Activated CD4-positive, alpha-beta T cell treated with anti-CD3 and anti-CD28 coated beads, Interleukin-2, amount 50 U/mL, for 4 hours (primary cell): ENCODE results near the gene ARL11.
A peak's percentile ranks its signal among the peaks of the same experiment; 100 is the strongest.
"Not testable (repeated sequence)": the region's sequence is repeated elsewhere in the genome, so short reads cannot be mapped to it uniquely, and the experiment has no call there.

Experiments used
- DNase-seq, 2 experiments: peaks; one replicate each; pipeline ENCODE4 v3.0.0-alpha.2; 2020

Gene ARL11

GRCh38 chr13:49627831-49628652 is at the start of gene ARL11:
Gene ARL11, plus strand, starts transcription at chr13:49628507. Its CDS starts 1,941 bp downstream, at chr13:49630448.
- DNase-seq, result peak; percentile 20 to 33

- DNase-seq, result no peak
These were observed 48.8 kb upstream of the ARL11 start for GRCh38 chr13:49579501-49579900.

GRCh38 chr13:49580980-49581680 is 47.2 kb upstream of the ARL11 start:
- DNase-seq, result no peak

GRCh38 chr13:49584771-49585182 is 43.5 kb upstream of the ARL11 start:
- DNase-seq, result no peak

- peak; percentile 53 to 57 for DNase-seq
These were observed 42.8 kb upstream of the ARL11 start, which contains the start of gene RCBTB1 for GRCh38 chr13:49585220-49586157. Gene RCBTB1, minus strand, starts transcription at chr13:49585558. Its CDS starts 18,279 bp downstream, at chr13:49567279.

GRCh38 chr13:49586717-49587116 is 41.6 kb upstream of the ARL11 start:
- no peak for DNase-seq

GRCh38 chr13:49587311-49587847 is 40.9 kb upstream of the ARL11 start:
- no peak for DNase-seq

GRCh38 chr13:49590714-49591113 is 37.6 kb upstream of the ARL11 start:
- DNase-seq, result not testable (repeated sequence)

- not testable (repeated sequence) for DNase-seq
These were observed 34.4 kb upstream of the ARL11 start for GRCh38 chr13:49593876-49594275.

- DNase-seq, result no peak
These were observed 33.7 kb upstream of the ARL11 start for GRCh38 chr13:49594576-49594975.

- no peak for DNase-seq
These were observed 32.1 kb upstream of the ARL11 start for GRCh38 chr13:49596221-49596620.

- no peak for DNase-seq
These were observed 31.2 kb upstream of the ARL11 start for GRCh38 chr13:49597043-49597641.

- DNase-seq, result no peak
These were observed 26.3 kb upstream of the ARL11 start for GRCh38 chr13:49602005-49602404.

GRCh38 chr13:49602615-49603014 is 25.7 kb upstream of the ARL11 start:
- DNase-seq, result not testable (repeated sequence)

- no peak for DNase-seq
These were observed 23.7 kb upstream of the ARL11 start for GRCh38 chr13:49604570-49604969.

GRCh38 chr13:49606747-49607648 is 21.3 kb upstream of the ARL11 start:
- peak; percentile 79 to 81 for DNase-seq

GRCh38 chr13:49607761-49608160 is 20.5 kb upstream of the ARL11 start:
- DNase-seq, result no peak

GRCh38 chr13:49608651-49609331 is 19.5 kb upstream of the ARL11 start:
- DNase-seq, result no peak

GRCh38 chr13:49610176-49610575 is 18.1 kb upstream of the ARL11 start:
- no peak for DNase-seq

- not testable (repeated sequence) for DNase-seq
These were observed 16.3 kb upstream of the ARL11 start for GRCh38 chr13:49612042-49612441.
